HUES64 (cell line): ENCODE results near the gene PNPLA6.
A peak's percentile ranks its signal among the peaks of the same experiment; 100 is the strongest.

Experiments used
- H3K27ac ChIP-seq: 2 replicates; pipeline ENCODE4 v1.7.0; 2013; ENCODE audit warnings: low read depth, low read length, inconsistent platforms
- H3K27me3 ChIP-seq: 2 replicates; pipeline ENCODE4 v1.6.1; 2013; ENCODE audit warnings: mild to moderate bottlenecking, low read length; ENCODE audit not compliant: insufficient read depth
- H3K36me3 ChIP-seq: 2 replicates; pipeline ENCODE4 v1.6.1; 2013; ENCODE audit warnings: mild to moderate bottlenecking, low read length; ENCODE audit not compliant: insufficient read depth
- H3K4me1 ChIP-seq: 2 replicates; pipeline ENCODE4 v1.6.1; 2013; ENCODE audit warnings: mild to moderate bottlenecking, low read length, moderate library complexity; ENCODE audit not compliant: insufficient read depth
- H3K4me3 ChIP-seq: 2 replicates; pipeline ENCODE4 v1.5.1; 2013; ENCODE audit warnings: mild to moderate bottlenecking, low read length, moderate library complexity
- H3K9ac ChIP-seq: 2 replicates; pipeline ENCODE4 v1.6.1; 2013; ENCODE audit warnings: mild to moderate bottlenecking, low read depth, low read length
- H3K9me3 ChIP-seq: 2 replicates; pipeline ENCODE4 v1.6.1; 2013; ENCODE audit warnings: low read depth, low read length; ENCODE audit not compliant: insufficient read depth
- WGBS: fragments of 150-250, 120-280 bp; methylation state at CpG from one replicate; pipeline ENCODE4 v1.1.7; 2013; ENCODE audit warnings: missing lambda C conversion rate; 5-methylcytosine and 5-hydroxymethylcytosine counted together

Gene PNPLA6

GRCh38 chr19:7504684-7505083, 30.8 kb upstream of the PNPLA6 start:
- H3K4me1 ChIP-seq: peaks cover 4% of the 10 kb centered on the region; the same call in 1 of the 2 replicates
- no peaks in the 10 kb centered on the region for H3K9me3 ChIP-seq
- H3K27me3 ChIP-seq: peaks cover 26% of the 10 kb centered on the region
- no peak overlapping the region for H3K4me3 ChIP-seq
- no peaks in the 10 kb centered on the region for H3K36me3 ChIP-seq
- 95% methylated on average over 6 of the region's 6 CpGs for WGBS
- no peak overlapping the region for H3K9ac ChIP-seq
- no peak overlapping the region for H3K27ac ChIP-seq

- Histone ChIP-seq H3K36me3 (no peaks in the 10 kb centered on the region), H3K27me3 (peaks cover 20% of the 10 kb centered on the region), H3K4me3 (peak overlapping the region; percentile 48), H3K4me1 (peaks cover 4% of the 10 kb centered on the region; the same call in 1 of the 2 replicates), H3K9me3 (no peaks in the 10 kb centered on the region), H3K27ac (no peak overlapping the region), H3K9ac (no peak overlapping the region)
- WGBS: 86% methylated on average over 19 of the region's 19 CpGs
These were observed 30.2 kb upstream of the PNPLA6 start for GRCh38 chr19:7505288-7505681.

GRCh38 chr19:7505682-7506384, 29.7 kb upstream of the PNPLA6 start:
- H3K36me3 ChIP-seq: no peaks in the 10 kb centered on the region
- peaks cover 4% of the 10 kb centered on the region; the same call in 1 of the 2 replicates for H3K4me1 ChIP-seq
- WGBS: 6% methylated on average over 29 of the region's 33 CpGs
- H3K9me3 ChIP-seq: no peaks in the 10 kb centered on the region
- H3K27me3 ChIP-seq: peaks cover 15% of the 10 kb centered on the region
- H3K27ac ChIP-seq: no peak overlapping the region
- peak overlapping the region; percentile 49 for H3K4me3 ChIP-seq
- H3K9ac ChIP-seq: no peak overlapping the region; the same call in 1 of the 2 replicates

- Histone ChIP-seq H3K4me1 (peaks cover 4% of the 10 kb centered on the region; the same call in 1 of the 2 replicates), H3K9ac (no peak overlapping the region), H3K27me3 (peaks cover 7% of the 10 kb centered on the region), H3K9me3 (no peaks in the 10 kb centered on the region), H3K36me3 (no peaks in the 10 kb centered on the region), H3K27ac (no peak overlapping the region), H3K4me3 (peak overlapping the region; percentile 49)
- WGBS: 48% methylated on average over 20 of the region's 20 CpGs
These were observed 28.9 kb upstream of the PNPLA6 start for GRCh38 chr19:7506385-7507328.

GRCh38 chr19:7507884-7508283, 27.6 kb upstream of the PNPLA6 start:
- no peaks in the 10 kb centered on the region for H3K9me3 ChIP-seq
- peaks cover 4% of the 10 kb centered on the region; the same call in 1 of the 2 replicates for H3K4me1 ChIP-seq
- WGBS: 55% methylated on average over 11 of the region's 11 CpGs

GRCh38 chr19:7509625-7510024, 25.9 kb upstream of the PNPLA6 start:
- H3K4me3 ChIP-seq: no peak overlapping the region
- no peaks in the 10 kb centered on the region for H3K9me3 ChIP-seq
- H3K27me3 ChIP-seq: no peaks in the 10 kb centered on the region; the same call in 1 of the 2 replicates
- H3K27ac ChIP-seq: no peak overlapping the region
- H3K9ac ChIP-seq: no peak overlapping the region
- whole genome bisulfite sequencing: 29% methylated on average over 3 of the region's 3 CpGs
- H3K4me1 ChIP-seq: peaks cover 4% of the 10 kb centered on the region; the same call in 1 of the 2 replicates
- no peaks in the 10 kb centered on the region for H3K36me3 ChIP-seq

More at GRCh38 chr19:7507884-7508283, 27.6 kb upstream of the PNPLA6 start:
- H3K27ac ChIP-seq: no peak overlapping the region
- no peak overlapping the region for H3K4me3 ChIP-seq
- H3K27me3 ChIP-seq: no peaks in the 10 kb centered on the region; the same call in 1 of the 2 replicates
- H3K9ac ChIP-seq: no peak overlapping the region
- H3K36me3 ChIP-seq: no peaks in the 10 kb centered on the region

GRCh38 chr19:7512400-7512851, 23.1 kb upstream of the PNPLA6 start:
- Histone ChIP-seq H3K9me3 (no peaks in the 10 kb centered on the region), H3K9ac (no peak overlapping the region), H3K4me3 (no peak overlapping the region), H3K27ac (no peak overlapping the region), H3K4me1 (peaks cover 7% of the 10 kb centered on the region), H3K27me3 (no peaks in the 10 kb centered on the region), H3K36me3 (no peaks in the 10 kb centered on the region)
- 80% methylated on average over 6 of the region's 6 CpGs for WGBS

- Histone ChIP-seq H3K4me3 (no peak overlapping the region), H3K27ac (no peak overlapping the region), H3K9me3 (no peaks in the 10 kb centered on the region), H3K4me1 (peaks cover 7% of the 10 kb centered on the region), H3K36me3 (0 out of 2 replicates have a peak, but pooled peaks cover under 1% of the 10 kb centered on the region), H3K9ac (no peak overlapping the region), H3K27me3 (no peaks in the 10 kb centered on the region)
- 89% methylated on average over 4 of the region's 5 CpGs for WGBS
These were observed 21.5 kb upstream of the PNPLA6 start for GRCh38 chr19:7513809-7514642.

- H3K27ac ChIP-seq: peak overlapping the region; percentile 33; the same call in 1 of the 2 replicates
- H3K4me1 ChIP-seq: peaks cover 7% of the 10 kb centered on the region
- no peaks in the 10 kb centered on the region for H3K27me3 ChIP-seq
- H3K4me3 ChIP-seq: peak overlapping the region; percentile 44
- no peaks in the 10 kb centered on the region for H3K9me3 ChIP-seq
- peak overlapping the region; percentile 68 for H3K9ac ChIP-seq
- 93% methylated on average over 13 of the region's 13 CpGs for WGBS
- H3K36me3 ChIP-seq: 0 out of 2 replicates have a peak, but pooled peaks cover 9% of the 10 kb centered on the region
These were observed 20.3 kb upstream of the PNPLA6 start for GRCh38 chr19:7515110-7515644.

- WGBS: 2% methylated on average over 33 of the region's 33 CpGs
- Histone ChIP-seq H3K4me3 (peak within 1 kb of the TSS; percentile 86), H3K9ac (peak within 1 kb of the TSS; percentile 92), H3K27me3 (no peaks in the 10 kb centered on the region), H3K4me1 (peaks cover 7% of the 10 kb centered on the region), H3K27ac (peak within 1 kb of the TSS; percentile 49; the same call in 1 of the 2 replicates), H3K9me3 (no peaks in the 10 kb centered on the region), H3K36me3 (0 out of 2 replicates have a peak, but pooled peaks cover 9% of the 10 kb centered on the region)
These were observed 19.8 kb upstream of the PNPLA6 start, which contains the start of gene ZNF358 for GRCh38 chr19:7515645-7516151. ZNF358 (plus strand) TSS chr19:7516103; CDS start chr19:7519243, 3,140 bp downstream.
